NOMO-1 treated with DMSO at 0.1 percent for 48 hours (cell line): ENCODE measurements around the gene RPL13.

Source experiments
- DNase-seq: peaks from one replicate; lab custom pipeline; 2025; ENCODE audit not compliant: unreplicated experiment; lab: John Stamatoyannopoulos, UW

RPL13 gene

DNA sequence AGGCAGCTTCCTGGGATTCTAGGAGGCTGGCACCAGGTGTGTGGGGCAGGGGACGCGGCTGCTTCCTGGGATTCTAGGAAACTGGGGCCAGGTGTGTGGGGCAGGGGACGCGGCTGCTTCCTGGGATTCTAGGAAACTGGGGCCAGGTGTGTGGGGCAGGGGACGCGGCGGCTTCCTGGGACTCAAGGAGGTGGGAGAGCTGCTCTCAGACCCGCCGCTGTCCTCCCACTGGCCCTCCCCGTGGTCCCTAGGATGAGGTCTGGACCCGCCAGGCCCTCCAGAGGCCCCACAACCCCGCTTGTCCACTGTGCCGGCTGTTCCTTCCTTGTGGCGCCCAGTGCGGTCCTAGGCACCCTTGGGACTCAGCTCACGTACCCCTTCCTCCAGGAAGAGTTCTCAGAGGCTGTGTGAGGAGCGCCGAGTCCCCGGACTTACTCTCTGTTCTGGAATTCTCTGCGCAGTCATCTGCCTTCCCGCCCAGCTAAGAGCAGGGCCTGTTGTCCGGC, 53.5 kb downstream of the RPL13 start:
- no peak for DNase-seq
